BLaER1 treated with 17β-estradiol and CSF1 and Interleukin-3, amounts not matched to agents 10 nM and 100 nM (cell line): ENCODE data around the gene ANKZF1.

ENCODE experiments used
- H3K27ac ChIP-seq, 11 experiments: shearing (Covaris generic); formaldehyde crosslinking; 2 replicates each; pipeline ENCODE4 v1.8.1; 2022
- H3K27me3 ChIP-seq, 11 experiments: shearing (Covaris generic); formaldehyde crosslinking; 2 replicates each; pipeline ENCODE4 v1.8.1; 2022
- H3K36me3 ChIP-seq, 11 experiments: shearing (Covaris generic); formaldehyde crosslinking; 2 replicates each; pipeline ENCODE4 v1.8.1; 2022
- H3K4me1 ChIP-seq, 10 experiments: shearing (Covaris generic); formaldehyde crosslinking; 2 replicates each; pipeline ENCODE4 v1.8.1; 2022
- H3K4me2 ChIP-seq, 11 experiments: shearing (Covaris generic); formaldehyde crosslinking; 2 replicates each; pipeline ENCODE4 v1.8.1; 2022
- H3K4me3 ChIP-seq, 10 experiments: shearing (Covaris generic); formaldehyde crosslinking; 2 replicates each; pipeline ENCODE4 v1.8.1; 2022
- H3K9ac ChIP-seq, 11 experiments: shearing (Covaris generic); formaldehyde crosslinking; 2 replicates each; pipeline ENCODE4 v1.8.1; 2022
- H3K9me3 ChIP-seq, 11 experiments: shearing (Covaris generic); formaldehyde crosslinking; replicated peaks in 1 of 11; 2 replicates each; pipeline ENCODE4 v1.8.1; 2022
- H4K20me1 ChIP-seq, 11 experiments: shearing (Covaris generic); formaldehyde crosslinking; 2 replicates each; pipeline ENCODE4 v1.8.1; 2022
- Cebpa-rat ChIP-seq, 11 experiments: shearing (Covaris generic); IDR thresholded peaks; 2 replicates each; pipeline ENCODE4 v1.8.1; 2022

ANKZF1 gene, protein sequence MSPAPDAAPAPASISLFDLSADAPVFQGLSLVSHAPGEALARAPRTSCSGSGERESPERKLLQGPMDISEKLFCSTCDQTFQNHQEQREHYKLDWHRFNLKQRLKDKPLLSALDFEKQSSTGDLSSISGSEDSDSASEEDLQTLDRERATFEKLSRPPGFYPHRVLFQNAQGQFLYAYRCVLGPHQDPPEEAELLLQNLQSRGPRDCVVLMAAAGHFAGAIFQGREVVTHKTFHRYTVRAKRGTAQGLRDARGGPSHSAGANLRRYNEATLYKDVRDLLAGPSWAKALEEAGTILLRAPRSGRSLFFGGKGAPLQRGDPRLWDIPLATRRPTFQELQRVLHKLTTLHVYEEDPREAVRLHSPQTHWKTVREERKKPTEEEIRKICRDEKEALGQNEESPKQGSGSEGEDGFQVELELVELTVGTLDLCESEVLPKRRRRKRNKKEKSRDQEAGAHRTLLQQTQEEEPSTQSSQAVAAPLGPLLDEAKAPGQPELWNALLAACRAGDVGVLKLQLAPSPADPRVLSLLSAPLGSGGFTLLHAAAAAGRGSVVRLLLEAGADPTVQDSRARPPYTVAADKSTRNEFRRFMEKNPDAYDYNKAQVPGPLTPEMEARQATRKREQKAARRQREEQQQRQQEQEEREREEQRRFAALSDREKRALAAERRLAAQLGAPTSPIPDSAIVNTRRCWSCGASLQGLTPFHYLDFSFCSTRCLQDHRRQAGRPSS

DNA sequence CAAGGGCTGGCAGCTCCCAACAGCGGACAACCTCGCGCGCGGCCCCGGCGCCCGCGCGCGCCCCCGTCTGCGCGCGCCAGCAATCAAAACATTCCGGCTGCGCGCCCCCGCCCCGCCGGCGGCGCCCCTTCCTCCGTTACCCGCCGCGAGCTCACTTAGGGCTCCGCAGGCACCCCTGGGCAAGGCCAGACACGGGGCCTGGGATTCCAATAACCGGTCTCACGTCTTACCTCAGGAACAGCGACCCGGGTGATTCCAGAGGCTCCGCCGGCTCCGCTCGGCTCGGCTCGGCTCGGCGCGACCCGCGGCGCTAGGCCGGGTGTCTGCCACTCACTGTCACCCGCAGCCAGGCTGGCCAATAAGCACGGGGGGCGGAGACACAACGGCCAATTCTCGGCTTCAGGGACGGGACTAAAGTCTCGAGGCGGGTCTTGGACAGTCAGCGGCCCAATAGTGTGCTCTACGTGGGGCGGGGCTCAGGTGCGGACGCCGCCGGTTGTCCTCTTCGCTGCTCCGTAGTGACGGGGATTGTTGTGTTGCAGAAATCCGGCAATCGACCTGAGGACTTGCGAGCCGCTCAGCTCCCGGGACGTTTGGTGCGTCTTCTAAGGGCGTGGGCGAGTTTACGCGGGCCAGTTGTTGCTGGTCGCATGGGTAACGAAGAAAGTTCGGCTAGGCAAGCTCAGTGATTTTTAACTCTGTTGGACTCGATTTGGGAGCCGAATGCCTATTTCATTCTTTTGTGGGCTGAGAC is at the start of gene ANKZF1, which contains the start of gene ATG9A:
ANKZF1 (plus strand) TSS at position 502 of the 754 bp plus-strand sequence. CDS start 452 bp downstream, outside the sequence.
ATG9A (minus strand) TSS at position 332 of the 754 bp plus-strand sequence. CDS start 1,612 bp downstream, outside the sequence.
- Histone ChIP-seq H3K27ac (peak within 1 kb of the TSS; percentile 82 to 94 (median 88)), H3K36me3 (peaks cover 37 to 65% (median 48%) of the 10 kb centered on the region in 11 experiments), H3K4me2 (peak within 1 kb of the TSS; percentile 91 to 100 (median 98)), H3K4me1 (peaks cover 53 to 63% (median 58%) of the 10 kb centered on the region in 10 experiments), H3K9ac (peak within 1 kb of the TSS; percentile 89 to 96 (median 93)), H3K27me3 (no peaks in the 10 kb centered on the region), H4K20me1 (peaks cover 14 to 45% (median 33%) of the 10 kb centered on the region in 11 experiments; a peak in 15 of 22 replicates), H3K4me3 (peak within 1 kb of the TSS; percentile 78 to 96 (median 84)), H3K9me3 (no peaks in the 10 kb centered on the region)
- TF ChIP-seq Cebpa-rat (IDR thresholded peaks at IDR 0.05) = peak in 1 of 11 experiments; percentile 57; a peak in 1 of 22 replicates

DNA sequence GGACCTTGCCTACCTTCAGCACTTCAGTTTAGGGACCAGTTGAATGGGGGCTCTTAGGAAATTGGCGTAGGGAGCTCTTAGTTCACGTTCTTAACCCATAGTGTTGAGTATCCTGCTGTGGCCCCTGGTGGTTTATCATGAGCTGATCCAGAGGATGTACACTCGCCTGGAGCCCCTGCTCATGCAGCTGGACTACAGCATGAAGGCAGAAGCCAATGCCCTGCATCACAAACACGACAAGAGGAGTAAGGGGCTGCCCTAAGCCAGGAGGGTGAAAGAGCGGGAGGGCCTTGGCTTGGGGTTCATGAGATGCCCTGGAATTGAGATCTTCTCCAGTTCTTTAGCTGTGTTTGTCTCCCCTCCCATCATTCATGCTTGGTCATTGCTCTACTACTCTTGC is 48.6 kb upstream of the ANKZF1 start:
- H3K4me2 ChIP-seq = peak overlapping the region in 8 of 11 experiments; percentile 4 to 100 (median 72); a peak in 14 of 22 replicates
- H3K9me3 ChIP-seq = no peaks in the 10 kb centered on the region
- TF ChIP-seq Cebpa-rat (IDR thresholded peaks at IDR 0.05) = no peak
- H3K4me1 ChIP-seq = peaks cover 40 to 54% (median 49%) of the 10 kb centered on the region in 10 experiments
- H3K36me3 ChIP-seq = peaks cover 54 to 67% (median 64%) of the 10 kb centered on the region in 11 experiments
- H3K27me3 ChIP-seq = no peaks in the 10 kb centered on the region
- H3K4me3 ChIP-seq = no peak overlapping the region
- peaks cover 28 to 59% (median 48%) of the 10 kb centered on the region in 11 experiments; a peak in 17 of 22 replicates for H4K20me1 ChIP-seq
- H3K27ac ChIP-seq = no peak overlapping the region
- H3K9ac ChIP-seq = peak overlapping the region in 4 of 11 experiments; percentile 5 to 55 (median 34); a peak in 2 of 22 replicates

DNA sequence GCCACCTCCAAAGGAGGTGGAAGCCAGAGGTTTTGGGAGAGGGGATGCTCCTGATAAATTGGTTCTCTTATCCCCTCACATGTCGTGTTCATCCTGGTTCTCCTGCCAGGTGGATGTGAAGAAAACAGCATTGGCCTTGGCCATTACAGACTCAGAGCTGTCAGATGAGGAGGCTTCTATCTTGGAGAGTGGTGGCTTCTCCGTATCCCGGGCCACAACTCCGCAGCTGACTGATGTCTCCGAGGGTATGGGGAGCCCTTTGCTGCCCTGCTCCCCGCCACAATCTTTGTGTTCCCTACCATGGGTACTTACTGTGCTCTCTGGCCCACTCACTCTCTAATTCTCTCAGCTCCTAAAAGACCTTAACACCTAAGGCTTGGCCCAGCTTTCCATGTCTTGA is 48.1 kb upstream of the ANKZF1 start:
- H3K27ac ChIP-seq = peak overlapping the region in 7 of 11 experiments; percentile 12 to 54 (median 27); a peak in 7 of 22 replicates
- TF ChIP-seq Cebpa-rat (IDR thresholded peaks at IDR 0.05) = no peak
- peaks cover 28 to 58% (median 47%) of the 10 kb centered on the region in 11 experiments; a peak in 17 of 22 replicates for H4K20me1 ChIP-seq
- H3K4me2 ChIP-seq = peak overlapping the region; percentile 14 to 100 (median 45); a peak in 20 of 22 replicates
- peak overlapping the region in 10 of 11 experiments; percentile 4 to 65 (median 42); a peak in 11 of 22 replicates for H3K9ac ChIP-seq
- peak overlapping the region in 1 of 10 experiments; percentile 37; a peak in 1 of 20 replicates for H3K4me3 ChIP-seq
- H3K9me3 ChIP-seq = no peaks in the 10 kb centered on the region
- H3K27me3 ChIP-seq = no peaks in the 10 kb centered on the region
- peaks cover 40 to 52% (median 48%) of the 10 kb centered on the region in 10 experiments for H3K4me1 ChIP-seq
- peaks cover 54 to 69% (median 65%) of the 10 kb centered on the region in 11 experiments for H3K36me3 ChIP-seq

DNA sequence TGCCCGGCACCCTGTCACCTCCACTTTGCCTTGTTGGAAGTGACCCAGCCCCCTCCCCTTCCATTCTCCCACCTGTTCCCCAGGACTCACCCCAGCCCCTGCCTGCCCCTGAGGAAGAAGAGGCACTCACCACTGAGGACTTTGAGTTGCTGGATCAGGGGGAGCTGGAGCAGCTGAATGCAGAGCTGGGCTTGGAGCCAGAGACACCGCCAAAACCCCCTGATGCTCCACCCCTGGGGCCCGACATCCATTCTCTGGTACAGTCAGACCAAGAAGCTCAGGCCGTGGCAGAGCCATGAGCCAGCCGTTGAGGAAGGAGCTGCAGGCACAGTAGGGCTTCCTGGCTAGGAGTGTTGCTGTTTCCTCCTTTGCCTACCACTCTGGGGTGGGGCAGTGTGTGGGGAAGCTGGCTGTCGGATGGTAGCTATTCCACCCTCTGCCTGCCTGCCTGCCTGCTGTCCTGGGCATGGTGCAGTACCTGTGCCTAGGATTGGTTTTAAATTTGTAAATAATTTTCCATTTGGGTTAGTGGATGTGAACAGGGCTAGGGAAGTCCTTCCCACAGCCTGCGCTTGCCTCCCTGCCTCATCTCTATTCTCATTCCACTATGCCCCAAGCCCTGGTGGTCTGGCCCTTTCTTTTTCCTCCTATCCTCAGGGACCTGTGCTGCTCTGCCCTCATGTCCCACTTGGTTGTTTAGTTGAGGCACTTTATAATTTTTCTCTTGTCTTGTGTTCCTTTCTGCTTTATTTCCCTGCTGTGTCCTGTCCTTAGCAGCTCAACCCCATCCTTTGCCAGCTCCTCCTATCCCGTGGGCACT is 47.1 kb upstream of the ANKZF1 start:
- H4K20me1 ChIP-seq = peaks cover 28 to 58% (median 47%) of the 10 kb centered on the region in 11 experiments; a peak in 17 of 22 replicates
- H3K36me3 ChIP-seq = peaks cover 54 to 69% (median 65%) of the 10 kb centered on the region in 11 experiments
- peak overlapping the region in 3 of 10 experiments; percentile 25 to 37 (median 30); a peak in 4 of 20 replicates for H3K4me3 ChIP-seq
- H3K9me3 ChIP-seq = no peaks in the 10 kb centered on the region
- TF ChIP-seq Cebpa-rat (IDR thresholded peaks at IDR 0.05) = no peak
- H3K9ac ChIP-seq = peak overlapping the region in 10 of 11 experiments; percentile 4 to 65 (median 39); a peak in 11 of 22 replicates
- H3K4me2 ChIP-seq = peak overlapping the region; percentile 14 to 100 (median 45); a peak in 20 of 22 replicates
- H3K27ac ChIP-seq = peak overlapping the region in 8 of 11 experiments; percentile 12 to 54 (median 32); a peak in 9 of 22 replicates
- no peaks in the 10 kb centered on the region for H3K27me3 ChIP-seq
- H3K4me1 ChIP-seq = peaks cover 40 to 49% (median 45%) of the 10 kb centered on the region in 10 experiments

DNA sequence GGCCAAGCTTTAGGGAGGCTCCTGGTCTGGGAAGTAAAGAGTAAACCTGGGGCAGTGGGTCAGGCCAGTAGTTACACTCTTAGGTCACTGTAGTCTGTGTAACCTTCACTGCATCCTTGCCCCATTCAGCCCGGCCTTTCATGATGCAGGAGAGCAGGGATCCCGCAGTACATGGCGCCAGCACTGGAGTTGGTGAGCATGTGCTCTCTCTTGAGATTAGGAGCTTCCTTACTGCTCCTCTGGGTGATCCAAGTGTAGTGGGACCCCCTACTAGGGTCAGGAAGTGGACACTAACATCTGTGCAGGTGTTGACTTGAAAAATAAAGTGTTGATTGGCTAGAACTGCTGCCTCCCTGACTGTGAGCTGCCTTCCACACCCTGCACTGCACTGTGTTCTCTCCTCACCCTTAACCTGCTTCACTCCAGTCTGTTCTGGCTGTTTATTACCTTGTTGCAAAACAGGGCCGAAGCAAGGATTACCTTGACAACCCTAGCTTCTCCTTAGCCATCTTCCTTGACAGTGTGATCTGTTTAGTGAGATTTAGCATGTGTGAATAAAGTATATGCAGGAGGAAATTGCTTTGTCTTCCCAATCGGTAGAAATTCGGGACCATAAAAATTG is 46.3 kb upstream of the ANKZF1 start:
- Histone ChIP-seq H3K4me3 (no peak overlapping the region), H3K27me3 (no peaks in the 10 kb centered on the region), H3K4me1 (peaks cover 39 to 49% (median 45%) of the 10 kb centered on the region in 10 experiments), H3K36me3 (peaks cover 54 to 69% (median 65%) of the 10 kb centered on the region in 11 experiments), H3K4me2 (peak overlapping the region in 5 of 11 experiments; percentile 65 to 100 (median 91); a peak in 8 of 22 replicates), H3K9me3 (no peaks in the 10 kb centered on the region), H4K20me1 (peaks cover 28 to 58% (median 47%) of the 10 kb centered on the region in 11 experiments; a peak in 17 of 22 replicates), H3K27ac (no peak overlapping the region), H3K9ac (0 out of 22 replicates have a peak overlapping the region, but pooled peaks of 3 of the 11 experiments have one; percentile 0 to 33 (median 26))
- TF ChIP-seq Cebpa-rat (IDR thresholded peaks at IDR 0.05) = no peak

DNA sequence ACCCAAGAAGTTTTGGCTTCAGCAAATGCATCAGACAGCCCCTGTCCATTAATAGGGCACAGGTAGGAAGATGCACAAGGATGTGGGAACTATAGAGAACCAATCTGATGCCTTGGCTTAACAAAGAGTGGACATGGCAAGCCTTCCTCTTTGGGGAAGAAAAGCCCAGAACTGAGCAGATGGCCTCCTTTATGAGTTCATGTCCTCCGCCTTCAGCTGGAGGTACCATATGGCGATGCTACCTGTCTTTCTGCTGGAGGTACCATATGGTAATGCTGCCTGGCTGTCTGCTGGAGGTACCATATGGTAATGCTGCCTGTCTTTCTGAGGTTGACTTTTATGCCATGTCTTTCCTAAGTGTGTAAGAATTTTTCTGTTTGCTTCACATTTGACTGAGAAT is 45.5 kb upstream of the ANKZF1 start:
- no peak for TF ChIP-seq Cebpa-rat (IDR thresholded peaks at IDR 0.05)
- Histone ChIP-seq H3K4me1 (peaks cover 34 to 47% (median 42%) of the 10 kb centered on the region in 10 experiments), H3K27ac (no peak overlapping the region), H3K27me3 (no peaks in the 10 kb centered on the region), H3K9ac (no peak overlapping the region), H3K4me3 (no peak overlapping the region), H3K4me2 (no peak overlapping the region), H3K36me3 (peaks cover 54 to 69% (median 65%) of the 10 kb centered on the region in 11 experiments), H3K9me3 (no peaks in the 10 kb centered on the region), H4K20me1 (peaks cover 22 to 53% (median 43%) of the 10 kb centered on the region in 11 experiments; a peak in 17 of 22 replicates)
